Mesendoderm (in vitro differentiated cells): ENCODE data around the gene SV2B.

Experiments
- DNase-seq: peaks from one replicate; pipeline ENCODE4 v3.0.0; 2013
- H2AK5ac ChIP-seq: 2 replicates; pipeline ENCODE4 v1.6.1; 2013; ENCODE audit warnings: low read length, inconsistent platforms
- H2BK120ac ChIP-seq: 2 replicates; pipeline ENCODE4 v1.6.1; 2013; ENCODE audit warnings: low read depth, mild to moderate bottlenecking, low read length, moderate library complexity, mixed read lengths
- H2BK15ac ChIP-seq: replicated peaks from 2 replicates; pipeline ENCODE4 v1.6.1; 2013; ENCODE audit warnings: low read depth, mild to moderate bottlenecking, moderate library complexity
- H2BK5ac ChIP-seq: 2 replicates; pipeline ENCODE4 v1.6.1; 2013; ENCODE audit warnings: low read length, inconsistent platforms
- H3K18ac ChIP-seq: 2 replicates; pipeline ENCODE4 v1.6.1; 2013; ENCODE audit warnings: mild to moderate bottlenecking, low read length, mixed read lengths
- H3K23ac ChIP-seq: one replicate; pipeline ENCODE4 v1.6.1; 2013; ENCODE audit warnings: low read length
- H3K27ac ChIP-seq: 2 replicates; pipeline ENCODE4 v1.5.1; 2013; ENCODE audit warnings: low read depth, mild to moderate bottlenecking, inconsistent platforms, low read length, moderate library complexity
- H3K27me3 ChIP-seq: 2 replicates; pipeline ENCODE4 v1.6.1; 2013; ENCODE audit warnings: low read length, control low read depth, mild to moderate bottlenecking, inconsistent platforms; ENCODE audit not compliant: insufficient read depth, poor library complexity
- H3K36me3 ChIP-seq: 2 replicates; pipeline ENCODE4 v1.6.1; 2013; ENCODE audit warnings: low read length, inconsistent platforms; ENCODE audit not compliant: control insufficient read depth, insufficient read depth
- H3K4ac ChIP-seq: one replicate; pipeline ENCODE4 v1.6.1; 2013; ENCODE audit warnings: low read depth, mild to moderate bottlenecking, low read length, moderate library complexity
- H3K4me1 ChIP-seq: 2 replicates; pipeline ENCODE4 v1.6.1; 2013; ENCODE audit warnings: low read depth, low read length, inconsistent platforms; ENCODE audit not compliant: control insufficient read depth
- H3K4me2 ChIP-seq: 2 replicates; pipeline ENCODE4 v1.6.1; 2013; ENCODE audit warnings: low read length
- H3K4me3 ChIP-seq: 2 replicates; pipeline ENCODE4 v1.5.1; 2013; ENCODE audit warnings: mild to moderate bottlenecking, low read length
- H3K56ac ChIP-seq: one replicate; pipeline ENCODE4 v1.6.1; 2013; ENCODE audit warnings: low read length
- H3K79me1 ChIP-seq: 2 replicates; pipeline ENCODE4 v1.6.1; 2013; ENCODE audit warnings: low read length, inconsistent platforms
- H3K79me2 ChIP-seq: 2 replicates; pipeline ENCODE4 v1.6.1; 2013; ENCODE audit warnings: mild to moderate bottlenecking, low read length; ENCODE audit not compliant: control insufficient read depth, insufficient read depth
- H3K9ac ChIP-seq: 2 replicates; pipeline ENCODE4 v1.6.1; 2013; ENCODE audit warnings: low read length, inconsistent platforms
- H4K5ac ChIP-seq: one replicate; pipeline ENCODE4 v1.6.1; 2013; ENCODE audit warnings: low read length
- H4K8ac ChIP-seq: one replicate; pipeline ENCODE4 v1.6.1; 2013; ENCODE audit warnings: low read depth, mild to moderate bottlenecking, control low read depth, low read length, moderate library complexity
- WGBS: extraction: QIAGEN DNeasy Blood & Tissue Kit; methylation state at CpG from one replicate; pipeline ENCODE4 v1.1.7; 2013; ENCODE audit warnings: low lambda C conversion rate, missing lambda C conversion rate; ENCODE audit not compliant: insufficient coverage; ENCODE audit errors: extremely low coverage; 5-methylcytosine and 5-hydroxymethylcytosine counted together

The SV2B gene

DNA sequence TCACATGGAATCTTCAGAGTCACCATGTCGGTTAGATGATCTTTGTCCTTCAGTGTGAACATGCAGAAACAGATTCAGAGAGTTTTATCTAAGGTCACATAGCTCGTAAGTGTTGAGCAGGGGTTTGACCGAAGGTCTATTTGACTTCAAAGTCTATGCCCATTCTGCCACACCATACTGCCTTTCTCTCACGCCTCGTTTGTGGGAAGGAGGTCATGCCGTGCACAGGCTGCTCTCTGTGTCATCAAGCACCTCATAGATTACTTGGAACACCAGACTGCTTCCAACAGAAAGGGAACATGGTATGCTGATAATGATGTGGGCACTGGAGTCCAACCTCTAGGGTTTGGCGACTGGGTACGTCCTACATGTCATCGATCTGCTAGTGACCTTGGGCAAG is 128.8 kb downstream of the SV2B start:
- no peak overlapping the region for H2AK5ac ChIP-seq
- no peak overlapping the region for H2BK5ac ChIP-seq
- no CpG with 5 or more reads among the region's 9 CpGs for WGBS
- H4K8ac ChIP-seq: no peak overlapping the region
- H4K5ac ChIP-seq: no peak overlapping the region
- no peak overlapping the region for H2BK120ac ChIP-seq
- H3K4me2 ChIP-seq: no peak overlapping the region
- H3K4ac ChIP-seq: no peak overlapping the region
- no peaks in the 10 kb centered on the region for H3K79me2 ChIP-seq
- no peak overlapping the region for H3K9ac ChIP-seq
- H3K79me1 ChIP-seq: no peaks in the 10 kb centered on the region
- no peak overlapping the region for H3K56ac ChIP-seq
- H3K27ac ChIP-seq: no peak overlapping the region
- DNase-seq: no peak
- H3K23ac ChIP-seq: no peak overlapping the region
- no peak overlapping the region for H3K18ac ChIP-seq
- H3K27me3 ChIP-seq: no peaks in the 10 kb centered on the region
- no peak overlapping the region for H2BK15ac ChIP-seq
- H3K36me3 ChIP-seq: no peaks in the 10 kb centered on the region
- no peaks in the 10 kb centered on the region for H3K4me1 ChIP-seq
- H3K4me3 ChIP-seq: no peak overlapping the region

DNA sequence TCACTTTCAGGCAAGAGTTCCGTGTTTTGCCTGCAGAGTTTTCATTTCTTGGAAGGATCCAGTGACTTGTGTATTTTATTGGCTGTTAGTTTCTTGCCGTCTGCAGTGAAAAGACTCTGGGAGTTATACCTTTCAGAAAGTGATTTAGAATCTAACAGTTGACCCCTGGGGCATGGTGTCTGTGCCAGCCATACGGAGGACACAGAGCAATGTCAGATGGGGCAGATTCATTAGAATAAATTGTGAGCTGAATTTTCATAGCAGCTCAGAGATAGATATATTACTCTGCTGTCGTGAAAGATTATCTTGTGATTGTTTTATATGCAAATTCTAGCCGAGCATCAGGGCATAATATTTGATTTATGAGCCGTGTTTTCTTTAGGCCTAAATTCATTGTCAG is 131.6 kb downstream of the SV2B start:
- no peak overlapping the region for H3K4me2 ChIP-seq
- no peaks in the 10 kb centered on the region for H3K79me2 ChIP-seq
- no peak overlapping the region for H3K9ac ChIP-seq
- no CpG with 5 or more reads among the region's 6 CpGs for WGBS
- H3K18ac ChIP-seq: no peak overlapping the region
- H3K4me1 ChIP-seq: no peaks in the 10 kb centered on the region
- no peak for DNase-seq
- H3K56ac ChIP-seq: no peak overlapping the region
- no peak overlapping the region for H3K4ac ChIP-seq
- H2BK15ac ChIP-seq: no peak overlapping the region
- no peaks in the 10 kb centered on the region for H3K27me3 ChIP-seq
- H4K8ac ChIP-seq: no peak overlapping the region
- no peak overlapping the region for H3K27ac ChIP-seq
- H3K36me3 ChIP-seq: no peaks in the 10 kb centered on the region
- no peaks in the 10 kb centered on the region for H3K79me1 ChIP-seq
- no peak overlapping the region for H4K5ac ChIP-seq
- no peak overlapping the region for H2AK5ac ChIP-seq
- H3K4me3 ChIP-seq: no peak overlapping the region
- no peak overlapping the region for H3K23ac ChIP-seq
- H2BK5ac ChIP-seq: no peak overlapping the region
- no peak overlapping the region for H2BK120ac ChIP-seq

DNA sequence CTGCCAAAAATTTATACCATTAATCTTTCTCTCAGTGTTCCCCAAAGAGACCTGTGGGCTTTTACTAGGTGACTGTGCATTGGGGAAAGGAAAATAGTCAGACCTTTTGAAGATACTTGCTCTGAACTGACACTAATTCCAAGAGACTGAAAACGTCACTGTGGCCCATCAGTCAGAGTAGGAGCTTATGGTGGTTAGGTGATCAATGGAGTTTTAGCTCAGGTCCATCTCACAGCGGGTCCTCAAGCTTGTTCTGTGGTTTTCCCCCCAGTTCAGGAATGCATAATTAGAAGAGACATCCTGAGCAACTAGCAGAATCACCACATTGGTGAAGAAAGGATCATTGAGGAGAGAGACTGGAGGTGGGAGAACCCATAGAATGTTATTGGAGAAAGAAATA is 134.7 kb downstream of the SV2B start:
- H4K8ac ChIP-seq: no peak overlapping the region
- no peaks in the 10 kb centered on the region for H3K4me1 ChIP-seq
- H2BK15ac ChIP-seq: no peak overlapping the region
- no CpG with 5 or more reads among the region's 2 CpGs for WGBS
- H3K23ac ChIP-seq: no peak overlapping the region
- no peak overlapping the region for H3K27ac ChIP-seq
- H3K56ac ChIP-seq: no peak overlapping the region
- H3K4me2 ChIP-seq: no peak overlapping the region
- H3K79me1 ChIP-seq: no peaks in the 10 kb centered on the region
- H3K9ac ChIP-seq: no peak overlapping the region
- no peak overlapping the region for H3K18ac ChIP-seq
- no peak overlapping the region for H3K4me3 ChIP-seq
- H2BK120ac ChIP-seq: no peak overlapping the region
- H3K36me3 ChIP-seq: no peaks in the 10 kb centered on the region
- H3K79me2 ChIP-seq: no peaks in the 10 kb centered on the region
- H3K27me3 ChIP-seq: no peaks in the 10 kb centered on the region
- H2BK5ac ChIP-seq: no peak overlapping the region
- no peak overlapping the region for H2AK5ac ChIP-seq
- no peak for DNase-seq
- H3K4ac ChIP-seq: no peak overlapping the region
- H4K5ac ChIP-seq: no peak overlapping the region

DNA sequence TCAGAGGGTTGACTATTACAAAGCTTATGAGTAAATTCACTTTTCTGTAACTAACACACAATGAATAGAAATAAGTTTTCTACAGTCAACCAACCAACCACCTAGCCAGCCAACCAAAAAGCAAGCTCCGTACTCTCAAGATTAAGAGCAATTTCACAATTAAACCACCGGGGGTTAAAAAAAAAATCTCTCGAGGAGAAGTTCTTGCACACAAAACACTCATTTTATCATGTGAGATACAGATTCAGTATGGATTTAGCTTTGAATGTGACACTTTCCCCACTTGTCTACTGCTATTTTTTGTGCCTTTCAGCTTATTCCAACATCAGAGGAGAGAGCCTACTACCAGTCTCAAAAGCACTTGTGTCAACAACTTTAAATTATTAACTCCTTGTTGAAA is 135.3 kb downstream of the SV2B start:
- Histone ChIP-seq H2BK120ac (no peak overlapping the region), H3K4me1 (no peaks in the 10 kb centered on the region), H3K9ac (no peak overlapping the region), H3K27ac (no peak overlapping the region), H3K36me3 (no peaks in the 10 kb centered on the region), H3K79me2 (no peaks in the 10 kb centered on the region), H3K4me2 (no peak overlapping the region), H3K79me1 (no peaks in the 10 kb centered on the region), H4K8ac (no peak overlapping the region), H2BK5ac (no peak overlapping the region), H3K56ac (no peak overlapping the region), H3K27me3 (no peaks in the 10 kb centered on the region), H3K18ac (no peak overlapping the region), H2BK15ac (no peak overlapping the region), H3K23ac (no peak overlapping the region), H3K4me3 (no peak overlapping the region), H3K4ac (no peak overlapping the region), H4K5ac (no peak overlapping the region), H2AK5ac (no peak overlapping the region)
- no CpG with 5 or more reads among the region's 3 CpGs for whole genome bisulfite sequencing
- no peak for DNase-seq

DNA sequence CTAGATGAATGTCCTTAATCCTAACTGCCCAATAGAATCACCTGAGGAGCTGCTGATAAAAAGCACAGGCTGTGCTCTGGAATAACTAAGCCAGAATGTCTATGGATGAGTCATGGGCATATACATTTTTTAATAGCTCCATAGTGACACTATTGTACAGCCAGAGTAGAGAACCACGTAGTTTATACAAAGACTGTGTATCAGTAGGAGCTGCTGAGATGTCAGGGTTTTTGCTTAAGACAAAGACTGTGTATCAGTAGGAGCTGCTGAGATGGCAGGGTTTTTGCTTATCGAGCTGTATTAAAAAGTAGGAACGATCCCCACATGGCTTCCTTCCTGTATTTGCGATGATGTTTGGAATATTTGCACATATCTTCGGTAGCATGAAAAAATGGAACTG is 137.4 kb downstream of the SV2B start:
- Histone ChIP-seq H3K9ac (no peak overlapping the region), H2BK5ac (no peak overlapping the region), H3K4ac (no peak overlapping the region), H3K4me3 (no peak overlapping the region), H3K79me2 (no peaks in the 10 kb centered on the region), H4K8ac (no peak overlapping the region), H3K4me1 (no peaks in the 10 kb centered on the region), H3K27ac (no peak overlapping the region), H2BK15ac (no peak overlapping the region), H3K27me3 (no peaks in the 10 kb centered on the region), H4K5ac (no peak overlapping the region), H3K36me3 (no peaks in the 10 kb centered on the region), H3K4me2 (no peak overlapping the region), H2BK120ac (no peak overlapping the region), H3K79me1 (no peaks in the 10 kb centered on the region), H2AK5ac (no peak overlapping the region), H3K23ac (no peak overlapping the region), H3K56ac (no peak overlapping the region), H3K18ac (no peak overlapping the region)
- no peak for DNase-seq
- WGBS: no CpG with 5 or more reads among the region's 5 CpGs

DNA sequence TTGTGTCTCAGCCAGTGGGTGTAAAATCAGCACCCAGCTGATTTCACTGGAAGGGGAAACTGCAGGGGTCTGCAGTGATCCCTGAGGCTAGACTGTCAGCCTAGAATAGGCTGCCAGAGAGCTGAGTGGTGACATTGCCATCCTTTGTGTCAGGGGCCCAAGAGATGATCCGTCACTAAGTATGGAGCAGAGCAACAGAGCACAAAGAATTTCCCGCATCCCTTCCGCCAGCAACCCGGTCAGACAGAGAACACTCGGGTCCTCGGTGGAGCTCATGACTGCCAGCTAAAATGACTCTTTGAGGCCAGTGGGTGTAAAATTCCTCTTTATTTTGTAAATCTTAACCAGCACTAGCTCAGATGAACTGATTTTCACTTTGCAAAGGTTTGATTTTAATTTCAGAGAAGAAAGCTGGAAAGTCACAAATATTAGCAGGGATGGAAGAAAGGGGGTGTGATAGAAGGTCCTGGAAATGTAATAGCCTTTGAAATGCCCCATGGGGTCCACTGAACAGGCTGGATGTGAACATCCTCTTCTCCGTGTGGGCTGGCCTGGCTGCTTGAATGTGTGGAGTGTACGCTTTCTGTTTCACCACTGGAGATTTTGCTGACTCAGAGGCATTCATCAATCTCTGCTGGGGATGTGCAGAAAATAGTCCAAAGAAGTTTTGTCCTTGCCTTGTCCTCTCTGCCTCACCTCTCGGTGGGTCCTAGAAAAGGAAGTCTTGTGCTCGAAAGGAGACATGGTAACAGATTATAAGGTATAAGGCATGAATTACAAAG is 138.8 kb downstream of the SV2B start:
- Histone ChIP-seq H4K8ac (no peak overlapping the region), H3K4me2 (no peak overlapping the region)

More for the DNA sequence above, 138.8 kb downstream of the SV2B start:
- no peak overlapping the region for H3K23ac ChIP-seq
- H2BK15ac ChIP-seq: no peak overlapping the region
- no peak overlapping the region for H3K27ac ChIP-seq
- no peak overlapping the region for H2AK5ac ChIP-seq
- H3K4me1 ChIP-seq: no peaks in the 10 kb centered on the region
- H3K79me1 ChIP-seq: no peaks in the 10 kb centered on the region
- H3K4me3 ChIP-seq: no peak overlapping the region
- DNase-seq: no peak
- no peak overlapping the region for H3K4ac ChIP-seq
- no peak overlapping the region for H2BK5ac ChIP-seq
- no peak overlapping the region for H3K9ac ChIP-seq
- no peaks in the 10 kb centered on the region for H3K79me2 ChIP-seq
- H3K27me3 ChIP-seq: no peaks in the 10 kb centered on the region
- H3K36me3 ChIP-seq: no peaks in the 10 kb centered on the region
- no peak overlapping the region for H2BK120ac ChIP-seq
- no peak overlapping the region for H3K56ac ChIP-seq
- WGBS: no CpG with 5 or more reads among the region's 10 CpGs
- no peak overlapping the region for H4K5ac ChIP-seq
- H3K18ac ChIP-seq: no peak overlapping the region
